DMS 273 (cell line): ENCODE measurements around the gene CADPS.

Experiments used
- DNase-seq: peaks from one replicate; lab custom pipeline; 2025; ENCODE audit not compliant: unreplicated experiment; lab: John Stamatoyannopoulos, UW

The CADPS gene

DNA sequence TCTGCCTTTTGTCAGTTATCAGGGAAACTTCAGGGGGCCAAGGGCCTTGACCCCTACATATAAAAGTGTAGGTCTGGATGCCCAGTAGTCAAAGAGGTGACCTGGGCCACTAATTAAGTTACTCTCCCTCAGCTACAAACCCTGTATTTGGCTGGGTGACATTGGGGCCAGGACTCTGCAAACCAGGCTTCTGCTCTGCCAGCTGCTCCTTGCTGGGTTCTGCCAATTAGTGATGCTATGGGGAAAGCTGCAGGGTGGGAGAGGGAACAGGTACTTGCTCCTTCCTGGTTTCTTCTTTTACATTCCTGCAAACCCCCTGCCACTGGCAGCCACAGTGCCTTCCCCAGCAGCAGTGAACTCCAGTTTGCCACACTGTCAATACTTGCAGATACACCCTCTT is 179.2 kb downstream of the CADPS start:
- peak; percentile 21 for DNase-seq

DNA sequence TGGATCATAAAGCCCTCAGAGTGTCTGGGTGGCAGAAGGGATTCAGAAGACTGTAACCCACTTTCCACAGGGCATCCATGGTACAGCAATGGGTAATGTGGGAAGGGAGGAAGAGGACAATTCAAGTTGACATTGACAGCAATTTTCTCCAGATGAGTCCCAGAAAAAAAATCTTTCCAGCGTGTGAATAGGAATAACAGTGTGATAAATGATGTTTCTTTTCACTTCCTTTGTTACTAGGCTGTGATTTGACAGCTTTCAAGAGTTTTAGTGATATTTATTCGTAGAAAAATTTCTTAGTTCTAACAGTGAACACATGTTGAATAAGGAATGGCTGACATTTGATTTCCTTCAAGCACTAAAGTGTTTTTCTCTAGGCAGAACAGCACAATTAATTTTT is 186.4 kb downstream of the CADPS start:
- no peak for DNase-seq

DNA sequence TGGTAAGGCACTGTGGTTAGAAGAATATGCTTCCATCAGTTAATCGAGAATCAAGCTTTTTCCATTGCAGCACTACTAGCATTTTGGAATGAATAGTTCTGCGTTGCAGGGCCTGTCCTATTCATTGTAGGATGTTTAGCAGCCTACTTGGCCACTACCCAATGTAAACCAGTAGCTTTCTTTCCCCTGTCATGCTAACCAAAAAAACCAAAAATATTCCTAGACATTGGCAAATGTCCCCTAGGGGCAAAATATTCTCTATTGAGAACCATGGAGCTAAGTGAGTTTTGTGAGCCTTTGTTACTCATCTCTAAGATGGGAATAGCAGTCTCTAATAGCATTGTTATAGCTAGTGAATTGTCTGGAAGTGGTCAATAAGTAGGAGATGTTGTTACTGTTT is 187.2 kb downstream of the CADPS start:
- peak; percentile 24 for DNase-seq

DNA sequence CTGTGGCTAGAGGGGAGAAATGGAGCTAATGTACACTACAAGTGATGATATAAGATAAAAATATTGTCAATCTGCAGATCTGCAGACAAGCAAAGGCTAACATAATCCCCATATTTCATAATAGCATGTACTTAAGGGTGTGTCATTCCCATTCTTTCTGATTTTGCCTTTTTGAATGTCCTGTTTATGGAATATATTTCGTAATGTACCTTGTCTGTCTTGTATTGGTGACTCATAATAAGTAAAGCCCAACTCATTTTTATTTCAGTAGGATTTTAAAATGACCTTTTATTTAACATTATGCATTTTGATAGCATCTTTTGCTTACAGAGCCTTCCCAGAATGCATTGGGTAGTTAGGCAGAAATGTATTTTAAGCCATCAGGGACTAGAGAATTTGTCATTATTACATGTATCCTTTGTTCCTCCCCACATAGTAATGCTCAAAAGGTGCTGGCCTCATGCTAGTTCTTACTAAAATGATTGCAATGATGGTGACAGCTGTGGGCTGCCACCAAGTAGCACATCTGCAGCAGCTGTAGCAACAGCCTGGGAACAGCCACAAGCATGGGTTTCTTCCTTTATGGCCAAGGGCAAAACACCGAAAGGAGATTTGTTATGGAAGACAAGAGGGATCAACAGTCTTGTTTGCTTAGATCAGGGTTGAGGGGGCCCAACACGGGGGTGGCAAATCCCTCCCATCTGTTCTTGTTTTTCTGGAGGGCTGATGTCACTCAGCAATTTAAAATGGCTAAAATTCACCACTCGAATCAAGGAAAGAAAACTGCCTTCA is 188.5 kb downstream of the CADPS start:
- peak; percentile 87 for DNase-seq

DNA sequence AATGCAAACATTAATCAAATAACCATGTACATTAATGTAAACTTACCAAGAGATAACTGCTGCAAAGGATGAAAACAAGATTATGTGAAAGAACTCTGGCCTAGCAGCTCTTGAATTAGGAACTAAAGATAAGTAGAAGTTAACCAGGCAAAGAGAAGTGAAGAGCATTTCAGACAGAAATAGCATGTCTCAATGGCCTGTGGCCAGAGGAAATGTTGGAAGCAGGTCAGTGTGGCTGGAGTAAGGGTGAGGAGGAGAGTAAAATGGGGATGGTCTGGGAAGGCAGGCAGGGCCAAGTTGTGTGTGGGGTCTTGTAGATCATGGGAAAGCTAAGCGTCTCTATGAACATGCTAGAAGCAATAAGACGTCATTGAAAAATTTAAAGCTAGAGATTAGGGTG is 192.4 kb downstream of the CADPS start:
- no peak for DNase-seq

DNA sequence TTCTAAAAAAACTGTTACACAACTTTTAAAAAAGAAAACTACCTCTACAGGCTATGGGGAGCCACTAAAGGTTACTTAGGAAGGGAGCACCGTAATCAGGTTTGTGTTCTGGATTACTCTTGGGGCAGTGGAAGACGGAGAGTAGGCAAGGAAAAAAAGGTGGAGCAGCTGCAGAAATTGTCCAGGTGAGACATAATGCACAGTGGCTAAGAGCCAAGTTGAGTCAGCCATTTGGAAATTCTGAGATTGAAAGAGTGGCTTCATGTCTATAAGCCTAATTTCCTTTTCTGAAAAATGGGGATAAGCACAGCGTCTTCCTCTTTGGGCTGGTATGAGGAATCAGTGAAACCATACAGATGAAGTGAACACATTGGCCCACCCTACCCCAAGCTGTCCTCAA is 195.2 kb downstream of the CADPS start:
- DNase-seq = no peak

DNA sequence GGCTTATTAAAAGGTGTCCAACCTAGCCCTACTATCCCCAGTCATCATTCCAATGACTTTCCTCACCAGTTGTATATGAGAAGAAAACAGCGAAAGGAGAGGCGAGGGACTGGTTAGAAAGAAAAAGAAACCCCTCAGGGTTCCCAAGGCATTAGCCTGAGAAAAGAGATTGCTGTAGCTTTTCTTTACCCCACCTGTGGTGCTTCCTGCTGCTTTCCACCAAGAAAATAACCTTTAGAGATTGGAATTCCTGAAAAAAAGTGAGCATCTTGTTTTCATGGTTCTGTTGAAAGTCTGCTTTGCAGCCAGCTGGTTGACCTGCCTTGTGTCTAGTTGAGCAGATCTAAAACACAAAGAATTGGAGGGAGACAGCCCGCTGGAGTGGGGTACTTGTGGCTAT is 196.4 kb downstream of the CADPS start:
- no peak for DNase-seq

DNA sequence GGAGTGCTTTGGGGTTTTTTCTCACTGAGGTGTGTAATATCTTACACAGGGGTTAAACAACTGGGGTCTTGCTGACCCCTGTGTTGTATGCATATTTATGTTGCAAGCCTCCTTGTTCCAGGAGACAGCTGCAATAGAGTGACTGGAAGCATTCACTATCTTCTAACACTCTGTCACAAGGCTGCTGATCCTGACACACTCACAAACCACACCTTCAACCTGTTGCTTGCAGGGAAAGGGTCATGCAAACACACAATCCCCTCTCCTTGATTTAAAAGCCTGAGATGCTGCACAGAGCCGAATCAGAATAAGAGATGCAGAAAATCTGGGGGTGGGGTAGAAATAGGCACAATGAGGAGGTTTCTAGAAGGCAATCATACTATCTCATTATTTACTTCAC is 197.3 kb downstream of the CADPS start:
- DNase-seq = no peak

DNA sequence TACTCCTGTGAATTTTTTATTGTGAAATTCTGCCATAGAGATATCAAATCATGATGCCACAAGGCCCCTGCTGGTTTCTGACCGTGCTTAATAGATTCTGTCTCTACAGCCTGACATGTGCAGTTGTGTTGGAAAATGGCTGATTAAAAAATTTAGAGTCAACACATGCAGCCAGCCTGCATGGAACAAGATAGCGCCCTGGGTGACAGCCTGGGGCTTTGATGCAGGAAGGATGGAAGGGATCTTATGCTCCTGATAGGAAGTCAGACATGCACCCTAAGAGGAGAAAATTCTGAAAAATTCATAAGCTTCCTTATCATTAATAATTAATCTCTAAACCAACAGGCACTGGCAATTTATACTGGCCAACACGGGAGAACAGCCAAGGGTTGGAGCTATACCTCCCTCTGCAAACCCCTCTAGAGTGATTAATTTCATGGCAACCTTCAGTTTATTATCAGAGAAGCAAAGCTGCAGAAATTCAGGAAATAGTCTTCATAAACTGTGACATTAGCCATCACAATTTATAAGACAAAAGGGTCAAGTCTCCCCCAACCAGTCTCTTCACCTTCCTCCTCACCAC is 198.4 kb downstream of the CADPS start:
- DNase-seq = no peak

DNA sequence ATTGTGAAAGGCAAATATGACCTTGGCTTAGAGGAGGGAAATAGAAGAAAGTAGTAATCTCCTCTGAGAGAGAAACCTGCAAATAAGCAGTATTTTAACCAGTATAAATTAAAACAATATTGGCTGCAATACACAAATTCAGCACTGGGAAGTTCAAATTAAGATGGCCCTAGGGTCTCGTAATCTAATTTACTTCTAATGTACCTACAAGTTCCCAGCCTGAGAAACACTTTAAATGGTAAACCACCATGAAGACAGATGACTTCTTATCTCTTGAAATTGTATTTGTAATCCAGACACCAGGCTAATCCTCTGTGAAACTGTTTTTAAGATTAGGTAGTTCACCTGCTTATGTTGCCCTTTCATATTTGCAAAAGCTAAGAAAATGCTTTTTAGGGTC is 199.7 kb downstream of the CADPS start:
- DNase-seq = no peak

DNA sequence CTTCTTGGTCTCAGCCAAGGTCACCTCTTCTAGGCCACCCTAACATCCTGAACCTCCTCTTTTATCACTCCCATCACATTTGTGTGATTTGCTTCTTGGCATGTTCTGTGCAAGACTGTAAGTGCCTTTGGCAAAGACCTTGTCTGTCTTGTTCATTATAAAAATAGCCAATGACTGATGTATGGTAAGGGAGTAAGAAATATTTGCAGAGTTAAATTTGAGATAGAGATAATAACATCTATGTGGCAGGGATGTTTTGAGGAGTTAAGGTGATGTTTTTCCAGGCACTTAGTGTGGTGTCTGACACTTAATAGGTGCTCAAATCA is 202.3 kb downstream of the CADPS start:
- no peak for DNase-seq

DNA sequence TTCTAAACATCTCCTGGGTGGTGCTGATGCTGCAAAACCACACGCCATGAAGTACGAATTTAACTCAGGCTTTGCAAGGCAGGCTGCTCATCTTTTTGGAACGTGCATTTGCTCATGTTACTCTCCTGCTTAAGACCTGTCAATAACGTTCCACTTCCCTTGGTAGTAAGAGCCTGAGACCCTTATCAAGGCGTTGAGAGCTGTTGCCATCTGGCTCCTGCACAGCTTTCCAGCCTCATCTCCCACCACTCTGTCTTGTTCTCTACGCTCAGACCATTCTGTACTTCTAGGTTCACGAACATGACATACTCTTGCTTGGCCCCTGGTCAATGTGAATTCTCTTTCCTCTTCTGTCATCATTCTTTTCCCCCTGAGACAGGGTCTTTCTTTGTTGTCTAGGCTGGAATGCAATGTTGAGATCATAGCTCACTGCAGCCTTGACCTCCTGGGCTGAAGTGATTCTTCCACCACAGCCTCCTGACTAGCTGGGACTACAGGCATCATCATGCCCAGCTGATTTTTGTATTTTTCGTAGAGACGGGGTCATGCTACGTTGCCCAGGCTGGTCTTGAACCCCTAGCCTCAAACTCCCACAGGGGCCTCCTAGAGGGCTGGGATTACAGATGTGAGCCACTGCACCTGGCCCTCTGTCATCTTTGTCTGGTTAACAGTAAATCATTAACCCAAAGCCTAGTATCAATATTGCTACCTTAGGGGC is 202.8 kb downstream of the CADPS start:
- DNase-seq = peak; percentile 30

DNA sequence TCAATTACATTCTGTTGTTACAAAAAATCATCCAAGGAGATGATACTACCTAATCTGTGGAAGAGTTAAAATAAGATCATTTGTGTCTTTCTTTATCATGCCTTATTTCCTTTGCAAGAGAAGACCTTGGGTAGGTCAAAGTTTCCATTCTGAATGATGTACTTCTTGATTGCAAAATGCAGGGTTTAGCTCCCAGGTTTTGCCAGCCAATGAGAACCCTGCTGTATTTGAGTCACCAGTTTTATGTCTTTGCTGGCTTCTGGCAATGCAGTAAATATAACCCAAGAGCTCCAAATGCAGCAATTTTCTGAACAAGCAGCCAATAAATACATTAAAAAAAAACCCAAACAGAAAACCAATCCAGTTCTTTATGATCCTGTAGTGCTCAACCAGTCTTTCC is 204.9 kb downstream of the CADPS start:
- no peak for DNase-seq

DNA sequence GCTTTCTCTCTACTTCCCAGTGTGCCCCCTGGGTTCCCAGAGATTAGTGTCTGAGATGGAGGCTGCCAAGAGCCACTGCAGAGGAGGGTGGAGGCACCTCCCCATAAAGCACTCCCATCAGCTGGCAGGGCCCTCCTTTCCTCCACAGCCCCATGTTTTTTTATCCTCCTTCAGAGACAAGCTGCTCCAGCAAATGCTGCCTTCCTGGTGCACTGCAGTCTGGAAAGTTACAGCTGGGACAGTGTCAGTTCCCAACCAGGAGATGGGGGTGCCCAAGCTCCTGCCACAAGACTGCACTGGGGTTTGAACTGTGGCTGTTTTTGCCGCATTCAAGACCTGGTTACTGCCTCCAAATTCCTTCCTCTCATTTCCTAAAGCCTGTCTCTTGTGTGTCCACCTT is 206.1 kb downstream of the CADPS start:
- DNase-seq = peak; percentile 30

DNA sequence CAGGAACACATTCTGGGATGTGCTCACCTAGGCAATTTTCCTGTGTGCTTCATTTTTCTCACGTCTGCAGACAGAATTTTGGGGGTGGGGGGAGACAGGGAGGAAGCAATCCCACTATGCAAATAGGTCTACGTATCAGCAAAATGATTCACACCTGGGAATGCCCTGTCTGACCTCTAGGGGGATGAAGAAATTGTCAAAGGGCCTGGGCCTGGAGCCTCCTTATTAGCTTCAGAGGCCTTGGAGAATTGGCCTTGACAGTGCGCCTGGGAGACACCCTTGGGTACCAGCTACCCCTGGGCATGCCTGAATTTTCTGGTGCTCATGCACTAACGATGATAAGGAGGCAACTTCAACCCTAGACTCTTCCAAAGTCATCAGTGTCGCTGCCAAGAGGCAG is 207.5 kb downstream of the CADPS start:
- DNase-seq = peak; percentile 19

DNA sequence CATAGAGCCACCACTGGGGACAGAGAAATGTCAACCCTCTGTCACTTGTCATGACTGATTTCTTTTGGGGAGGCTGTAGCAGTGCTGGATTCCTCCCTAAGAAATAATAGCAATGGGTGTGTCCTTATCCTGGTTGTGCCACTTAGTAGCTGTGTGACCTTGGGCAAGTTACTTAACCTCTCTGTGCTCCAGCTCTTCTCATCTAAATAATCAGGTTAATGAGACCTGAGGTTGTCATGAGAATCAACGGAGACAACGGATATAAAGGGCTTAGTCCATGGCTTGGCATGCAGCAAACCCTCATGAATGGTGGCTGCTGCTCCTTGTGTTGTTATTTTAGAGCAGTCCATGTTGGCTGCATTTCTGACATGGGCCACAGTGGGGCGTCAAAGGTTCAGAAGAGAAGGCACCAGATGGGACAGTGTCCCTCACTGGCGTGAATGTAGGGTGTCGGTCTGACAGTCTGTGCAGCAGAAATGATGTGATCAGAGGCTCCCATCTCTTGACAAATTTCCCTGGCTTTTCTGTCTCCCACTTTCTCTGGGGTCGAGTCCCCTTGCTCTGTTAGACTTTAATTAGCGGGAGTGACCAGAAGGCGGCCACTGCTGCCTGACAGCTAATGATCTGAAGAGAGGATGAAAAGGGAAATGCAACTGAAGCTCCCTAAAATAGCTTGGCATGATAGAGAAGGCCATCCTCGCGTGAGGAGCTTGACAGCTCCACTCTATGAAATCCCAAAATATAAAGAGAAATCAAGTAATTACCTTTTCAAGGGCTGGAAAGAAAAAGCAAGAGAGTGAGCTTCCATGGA is 209.4 kb downstream of the CADPS start:
- peak; percentile 88 for DNase-seq

DNA sequence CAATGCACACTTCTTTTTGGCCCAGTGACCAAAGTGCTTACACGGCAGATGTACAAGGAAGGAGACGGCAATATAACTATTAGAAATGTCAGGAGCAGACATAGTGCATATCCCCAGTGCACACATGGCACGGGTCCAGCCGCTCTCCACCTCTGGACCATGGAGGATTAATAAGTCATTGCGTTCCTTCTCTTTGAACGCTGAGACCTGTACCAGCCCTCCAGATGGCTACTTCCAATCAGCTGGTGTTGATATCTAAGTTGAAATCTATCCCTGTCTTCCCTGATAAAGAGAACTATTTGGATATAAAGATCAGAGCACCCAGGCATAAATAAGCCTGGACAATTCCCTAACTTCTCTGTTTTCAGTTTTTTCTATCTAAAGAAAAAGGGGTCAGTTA is 212.5 kb downstream of the CADPS start:
- peak; percentile 8 for DNase-seq

DNA sequence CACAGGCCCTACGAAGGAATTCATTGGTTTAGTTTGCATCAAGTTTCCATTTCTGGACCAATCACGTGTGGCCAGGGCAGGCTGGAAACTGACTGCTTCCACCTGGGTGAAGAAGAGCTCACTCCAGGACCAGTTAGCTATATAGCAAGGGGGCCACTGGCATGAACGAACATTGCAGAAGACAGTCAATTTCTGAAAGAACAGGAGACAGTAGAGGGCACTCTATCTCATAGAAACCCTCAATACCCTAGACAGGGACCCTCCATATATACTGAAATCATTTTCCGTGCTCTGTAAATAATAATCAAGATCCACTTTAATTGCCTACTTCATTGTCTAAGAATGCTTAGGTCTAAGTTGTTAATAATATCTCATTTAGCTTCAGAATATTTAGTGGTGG is 215.6 kb downstream of the CADPS start:
- peak; percentile 4 for DNase-seq

DNA sequence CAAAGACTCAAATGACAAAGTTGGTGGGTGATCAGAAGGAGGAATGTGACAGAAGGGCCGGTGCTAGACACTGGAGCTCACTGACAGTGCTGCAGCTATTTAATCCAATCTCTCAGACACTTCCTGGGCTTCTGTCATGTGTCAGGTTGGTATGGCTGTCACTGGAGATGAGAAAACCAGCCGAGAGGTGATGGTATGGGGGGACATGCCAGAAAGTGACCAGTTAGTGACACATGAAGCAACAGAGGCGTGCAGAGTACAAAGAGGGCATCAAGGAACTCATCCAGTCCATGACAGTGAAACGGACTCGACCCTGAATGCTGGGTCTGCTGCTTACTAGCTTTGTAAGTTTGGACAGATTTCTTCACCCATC is 219.5 kb downstream of the CADPS start:
- no peak for DNase-seq

DNA sequence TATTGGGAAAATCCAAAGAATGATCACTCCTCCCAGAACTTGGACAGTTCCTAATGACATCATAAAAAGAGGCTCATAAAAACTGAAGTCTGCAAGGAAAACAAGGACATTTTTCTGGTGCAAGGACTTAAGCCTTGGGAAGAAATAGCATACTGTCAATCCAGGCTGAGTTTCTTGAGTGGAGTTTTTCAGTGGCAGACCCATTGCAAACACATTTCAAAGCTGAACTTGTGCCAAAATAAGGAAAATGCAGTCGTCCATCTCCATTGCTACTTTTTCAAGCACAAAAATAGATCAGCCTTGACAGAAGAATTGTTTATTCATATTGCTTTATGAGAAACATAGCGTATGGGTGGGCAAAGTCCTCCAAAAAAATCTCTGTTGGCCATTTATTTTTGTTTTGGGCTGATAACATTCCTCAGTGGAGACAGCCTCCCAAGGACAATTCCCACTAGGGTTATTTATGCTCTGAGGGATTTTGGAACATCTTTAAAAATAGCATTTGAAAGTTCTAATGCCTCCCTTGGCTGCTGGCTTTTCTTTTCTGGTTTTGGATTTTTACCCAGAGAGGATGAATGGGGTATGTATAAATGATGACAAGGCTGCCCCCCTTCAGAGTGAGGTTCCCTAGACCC is 220.0 kb downstream of the CADPS start:
- no peak for DNase-seq

DNA sequence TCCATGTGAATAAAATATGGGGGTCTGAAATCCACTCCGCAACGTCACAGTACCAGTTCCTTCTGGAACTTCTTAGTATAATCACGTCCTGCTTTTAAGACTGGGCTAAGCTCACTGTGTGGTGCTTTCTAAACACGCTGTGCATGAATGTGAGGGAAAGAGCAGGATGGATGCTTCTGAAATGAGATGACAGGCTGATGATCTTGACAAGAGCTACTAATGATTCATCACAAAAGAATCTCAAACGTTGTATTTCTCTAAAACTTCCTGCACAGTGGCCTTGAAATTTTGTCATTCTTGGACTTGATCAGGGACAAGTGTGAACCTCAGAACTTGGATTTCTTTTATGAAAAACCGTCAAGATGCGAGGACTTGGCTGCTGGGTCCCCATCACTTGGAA is 221.4 kb downstream of the CADPS start:
- no peak for DNase-seq
